Umbilical cord (tissue), 2 donors: Measurements from ENCODE around the gene ERN2. TPM values are rescaled to one million over a fixed set of nuclear protein-coding genes. Genes with fewer than 3 reads are reported as not detected.

Source experiments
- DNase-seq: peaks from one replicate; pipeline ENCODE4 v3.0.0-alpha.2; 2015; ENCODE audit warnings: low spot score
- total RNA-seq: library from RNA; depleted of rRNA; stranded (reverse); fragments of >200 nt; gene quantifications from one replicate; pipeline ENCODE4 v1.2.3, GENCODE V29; 2014; ENCODE audit warnings: low replicate concordance; ENCODE audit not compliant: insufficient read depth

The ERN2 gene
- total RNA-seq, 1 donor from 2014 or later, result 5.8 TPM

GRCh38 chr16:23640931-23641765 lies 71.9 kb downstream of the ERN2 start, which contains the start of the genes DCTN5 and PALB2:
Gene DCTN5 (plus strand): TSS chr16:23641466. CDS start chr16:23641543, 77 bp downstream.
Gene PALB2 (minus strand): TSS chr16:23641310. CDS start chr16:23641157, 153 bp downstream.
- peak; percentile 97 for DNase-seq

DNA sequence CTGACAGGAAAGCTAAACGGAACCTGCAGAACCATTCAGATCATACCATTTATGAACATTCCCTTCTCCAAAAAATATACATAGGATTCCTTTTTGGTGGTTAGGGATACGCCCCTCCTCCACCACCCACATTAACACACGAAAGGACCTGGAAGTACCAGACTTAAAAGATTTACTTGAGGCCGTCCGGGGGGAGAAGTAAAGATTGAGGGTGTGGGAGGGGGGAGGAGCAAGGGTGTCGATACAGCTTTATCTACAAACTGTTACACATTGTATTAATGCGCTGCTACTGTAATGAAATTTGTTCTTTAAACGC lies 72.4 kb downstream of the ERN2 start:
- DNase-seq, result no peak

Other genes starting within 250 kb of the ERN2 start
- 44.3 TPM for gene GGA2, start 202.7 kb downstream of the ERN2 start, total RNA-seq
- 26.0 TPM for gene EARS2, start 155.9 kb downstream of the ERN2 start, total RNA-seq
- 84.5 TPM for gene UBFD1, start 155.5 kb downstream of the ERN2 start, total RNA-seq
- gene NDUFAB1, start 116.9 kb downstream of the ERN2 start, total RNA-seq, result 122 TPM
- 6.3 TPM for gene PALB2, start 71.9 kb downstream of the ERN2 start, total RNA-seq
- gene DCTN5, start 71.8 kb downstream of the ERN2 start, total RNA-seq, result 35.6 TPM
- gene PLK1, start 34.3 kb downstream of the ERN2 start, total RNA-seq, result 27.4 TPM
- gene CHP2, start 41.8 kb upstream of the ERN2 start, total RNA-seq, result 0.24 TPM
- gene PRKCB, start 122.8 kb upstream of the ERN2 start, total RNA-seq, result 17.8 TPM